GM19099 (cell line): ENCODE measurements around the gene ARHGAP11B.
"Not testable (repeated sequence)": the region's sequence is repeated elsewhere in the genome, so short reads cannot be mapped to it uniquely, and the experiment has no call there.

Experiments used
- POLR2A ChIP-seq: IDR thresholded peaks from 3 replicates; pipeline ENCODE4 v1.6.1; 2011; ENCODE audit warnings: low read depth; ENCODE audit not compliant: insufficient read length; ENCODE audit errors: extremely low read depth

Gene ARHGAP11B

GRCh38 chr15:30625436-30626193 lies at the start of gene ARHGAP11B:
Gene ARHGAP11B (plus strand): TSS chr15:30626128.
- TF ChIP-seq POLR2A, result peak; percentile 15

- TF ChIP-seq POLR2A, result not testable (repeated sequence)
Observed at GRCh38 chr15:30603796-30604195, 22.1 kb upstream of the ARHGAP11B start, which contains the start of gene GOLGA8H. Gene GOLGA8H (plus strand): TSS chr15:30604028. CDS start chr15:30604126, 98 bp downstream.

DNA sequence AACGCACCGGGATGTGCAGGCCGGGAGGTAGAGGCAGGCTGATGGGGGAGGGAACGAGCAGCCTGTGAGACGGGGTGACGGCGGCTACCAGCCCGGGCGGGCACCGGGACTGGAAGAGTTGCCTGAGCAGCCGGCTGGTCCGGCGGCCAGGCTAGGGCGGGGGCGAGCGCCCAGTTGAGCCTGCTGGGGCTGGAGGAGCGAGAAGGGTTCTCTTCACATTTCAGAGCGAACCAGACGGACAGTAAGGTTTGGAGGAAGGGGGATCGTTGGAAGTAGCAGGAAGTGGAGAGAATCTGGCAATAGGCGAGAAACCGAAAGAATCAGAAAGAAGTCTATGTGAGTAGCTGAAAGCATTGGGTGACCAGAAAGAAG lies 252 bp downstream of the ARHGAP11B start:
- TF ChIP-seq POLR2A, result peak; percentile 9

DNA sequence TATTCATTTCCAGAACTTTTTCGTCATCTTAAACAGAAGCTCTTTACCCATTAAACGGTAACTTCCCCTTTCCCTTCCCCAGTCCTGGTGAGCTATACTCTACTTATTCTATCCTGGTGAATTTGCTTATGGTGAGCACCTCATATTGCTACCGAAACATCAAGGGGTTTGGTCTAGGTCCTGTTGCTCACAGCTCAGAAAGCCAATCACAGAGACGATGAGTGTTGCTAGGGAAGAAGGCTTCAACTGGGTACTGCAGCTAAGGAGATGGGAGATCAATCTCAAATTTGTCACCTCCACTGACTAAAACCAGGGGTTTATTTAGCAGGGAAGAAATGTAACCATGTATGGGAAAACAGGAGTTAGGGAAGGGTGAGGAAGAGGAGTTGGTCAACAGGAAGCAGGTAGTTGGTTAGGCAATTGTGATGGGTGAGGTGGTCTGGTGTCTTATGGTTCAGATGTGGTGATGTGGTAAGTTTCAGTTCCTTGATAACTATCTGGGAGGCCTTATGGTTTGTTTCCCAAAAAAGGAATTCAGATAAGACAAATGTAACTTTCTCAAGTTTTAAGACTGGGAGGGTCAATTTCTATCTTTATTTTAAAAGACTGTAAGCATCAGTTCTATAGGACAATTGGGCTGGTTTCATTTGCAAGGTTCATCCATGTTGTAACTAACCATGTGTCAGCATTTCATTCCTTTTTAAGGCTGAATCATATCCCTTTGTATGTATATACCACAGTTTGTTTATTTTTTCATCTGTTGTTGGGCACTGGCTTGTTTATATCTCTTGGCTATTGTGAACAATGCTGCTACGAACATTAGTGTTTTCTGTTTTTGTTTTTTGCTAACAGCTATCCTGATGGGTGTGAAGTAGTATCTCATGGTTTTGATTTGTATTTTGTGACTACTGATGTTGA lies 24.3 kb downstream of the ARHGAP11B start:
- no peak for TF ChIP-seq POLR2A

DNA sequence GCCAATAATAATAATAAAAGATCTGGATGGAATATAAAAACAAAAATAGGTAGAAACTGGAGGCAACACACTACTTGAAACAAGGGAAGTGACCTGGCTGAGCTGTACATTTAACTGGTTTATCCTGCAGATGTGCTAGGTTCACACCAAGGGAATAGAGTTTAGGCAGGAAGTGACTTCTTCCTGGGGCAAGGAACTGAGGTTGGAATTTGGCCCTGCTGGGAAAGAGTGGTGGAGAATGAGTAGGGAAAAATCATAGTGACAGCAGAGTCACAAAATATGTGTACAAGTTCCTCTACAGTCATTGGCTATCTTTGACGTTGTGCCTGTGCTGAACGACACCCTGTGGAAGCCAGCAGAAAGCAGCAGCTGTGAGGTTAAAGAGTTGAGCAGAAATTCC lies 44.1 kb downstream of the ARHGAP11B start:
- TF ChIP-seq POLR2A, result no peak

- TF ChIP-seq POLR2A, result no peak
Observed at GRCh38 chr15:30671309-30671708, 45.4 kb downstream of the ARHGAP11B start.

- TF ChIP-seq POLR2A, result no peak
Observed at GRCh38 chr15:30675126-30675525, 49.2 kb downstream of the ARHGAP11B start.
